ELR (cell line): ENCODE results near the gene PACS2.

Experiments
- DNase-seq: peaks from one replicate; pipeline ENCODE4 v3.0.0-alpha.2; 2015; ENCODE audit warnings: low read depth

PACS2 gene

DNA sequence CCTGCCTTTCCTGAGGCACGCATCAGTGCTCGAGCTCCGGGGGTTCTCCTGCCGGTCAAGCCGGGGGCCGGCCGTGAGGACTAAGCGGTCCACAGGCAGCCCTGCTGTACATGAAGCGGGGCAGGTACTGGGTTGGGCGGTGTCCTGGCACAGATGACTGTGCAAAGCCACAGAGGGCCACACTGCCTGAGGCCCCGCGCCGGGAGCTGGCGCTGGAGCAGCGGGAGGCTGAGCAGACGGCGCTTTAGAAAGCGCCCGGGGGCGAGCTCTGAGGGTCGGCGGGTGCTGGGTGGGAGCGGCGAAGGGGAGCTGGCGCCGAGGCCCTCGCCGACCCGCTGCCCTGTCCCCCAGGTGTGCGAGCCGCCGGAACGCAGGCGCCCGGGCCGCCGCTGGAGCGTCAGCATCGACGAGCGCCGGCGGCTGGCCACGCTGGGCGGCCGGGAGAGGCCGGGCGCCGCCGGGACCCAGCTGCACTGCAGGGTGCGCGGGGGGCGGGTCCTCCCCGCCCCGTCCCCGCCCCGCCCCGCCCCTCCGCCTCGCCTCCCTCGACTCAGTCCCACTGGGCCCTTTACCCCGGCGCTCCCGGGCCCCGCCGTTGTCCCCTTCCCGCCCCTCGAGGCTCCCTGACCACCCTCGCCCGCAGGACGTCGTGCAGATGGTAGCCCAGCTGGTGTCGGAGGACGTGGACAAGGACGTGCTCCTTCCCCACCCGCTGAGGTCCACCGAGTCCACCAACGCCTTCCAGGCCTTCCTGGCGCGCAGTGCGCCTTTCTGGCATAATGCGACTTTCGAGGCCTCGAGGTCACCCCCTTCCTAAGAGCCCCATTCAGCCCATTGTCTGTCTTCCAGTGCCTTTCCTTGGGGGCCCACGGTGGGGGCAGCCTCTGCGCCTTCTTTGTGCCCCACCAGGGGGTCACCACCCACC is 96.7 kb downstream of the PACS2 start:
- peak; percentile 67 for DNase-seq

DNA sequence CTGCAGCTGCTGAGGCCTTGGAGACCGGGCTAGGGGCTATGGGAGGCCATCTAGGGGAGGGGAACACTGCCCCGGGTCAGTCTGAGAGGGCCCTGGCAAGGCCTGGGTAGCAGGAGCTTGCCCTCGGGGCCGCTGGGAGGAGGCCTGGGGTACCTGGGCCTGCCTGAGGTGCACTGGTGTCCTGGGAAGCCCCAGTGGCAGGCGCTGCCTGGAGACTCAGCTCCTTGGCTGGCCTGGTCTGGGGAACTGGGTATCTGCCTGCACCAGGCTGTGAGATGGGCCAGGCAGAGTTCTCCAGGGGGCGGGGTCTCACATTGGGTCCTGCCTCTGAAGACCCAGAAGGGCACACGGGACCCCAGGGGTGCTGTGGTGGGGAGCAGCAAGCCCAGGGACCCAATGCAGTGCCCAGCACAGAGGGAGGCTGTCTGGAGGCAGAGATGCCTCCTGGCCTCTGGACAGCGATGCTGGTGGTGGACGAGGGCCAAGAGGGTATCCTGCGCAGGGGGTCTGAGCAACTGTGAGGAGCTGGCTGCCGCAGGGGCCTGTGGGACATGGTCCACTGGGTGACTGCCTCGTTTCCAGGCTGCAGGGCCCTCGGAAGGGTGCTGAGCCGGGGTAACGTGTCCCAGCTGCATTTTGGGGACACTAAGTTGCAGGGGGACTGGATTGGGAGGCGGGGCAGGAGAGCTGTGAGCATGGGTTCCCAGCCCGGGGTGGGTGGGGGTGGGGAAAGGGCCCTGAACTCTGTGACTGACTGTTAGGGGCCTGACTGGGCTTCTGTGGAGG is 97.6 kb downstream of the PACS2 start:
- no peak for DNase-seq

DNA sequence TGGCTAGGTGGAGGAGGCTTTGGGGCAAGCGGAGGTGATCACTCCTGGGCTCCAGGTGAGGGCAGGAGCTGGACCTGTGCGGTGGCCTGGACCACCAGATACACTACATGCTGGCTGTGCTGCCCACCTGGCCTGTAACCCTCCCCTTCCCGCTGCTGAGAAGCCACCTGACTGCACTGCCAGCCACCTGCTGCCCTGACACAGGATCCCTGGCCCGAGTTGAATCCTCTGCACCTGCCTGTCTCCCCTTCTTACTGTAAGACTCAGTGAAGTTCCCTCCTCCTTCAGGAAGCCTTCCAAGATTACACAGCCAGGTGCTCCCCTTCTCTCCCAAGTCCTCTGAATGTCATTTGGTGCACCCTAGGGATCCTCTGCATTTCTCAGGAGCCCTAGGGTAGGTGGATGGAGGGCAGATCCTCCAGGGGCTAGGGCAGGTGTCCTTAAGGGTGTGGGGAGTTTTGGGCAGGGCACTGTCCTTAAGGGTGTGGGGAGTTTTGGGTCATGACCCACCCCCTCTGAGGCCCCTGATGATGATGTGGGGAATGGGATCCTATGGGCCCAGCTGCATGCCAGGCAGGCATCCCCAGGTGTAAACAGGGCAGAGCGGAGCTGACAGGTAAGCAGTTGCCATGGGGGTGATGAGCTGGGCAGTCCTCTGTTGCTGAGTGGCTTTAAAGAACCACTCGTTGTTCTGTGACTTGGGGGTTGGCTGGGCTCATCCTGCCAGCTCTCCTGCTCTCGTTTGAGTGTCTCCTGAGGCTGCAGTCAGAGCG is 98.4 kb downstream of the PACS2 start:
- no peak for DNase-seq

DNA sequence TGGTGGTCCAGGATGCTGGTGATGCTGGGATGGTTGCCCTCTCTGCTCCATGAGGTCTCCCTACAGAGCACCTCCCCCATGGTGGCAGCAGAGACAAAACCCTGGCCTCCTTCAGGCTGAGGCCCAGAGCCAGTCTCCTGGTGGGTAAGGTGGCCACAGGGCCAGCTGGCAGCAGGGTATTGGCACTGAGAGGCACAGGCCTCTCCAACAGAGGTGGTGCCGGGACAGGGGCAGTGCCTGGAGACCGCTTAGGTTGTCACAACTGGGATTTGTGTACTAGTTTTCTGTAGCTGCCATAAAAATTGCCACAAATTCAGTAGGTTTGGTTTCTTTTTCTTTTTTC is 99.0 kb downstream of the PACS2 start:
- DNase-seq, result no peak

DNA sequence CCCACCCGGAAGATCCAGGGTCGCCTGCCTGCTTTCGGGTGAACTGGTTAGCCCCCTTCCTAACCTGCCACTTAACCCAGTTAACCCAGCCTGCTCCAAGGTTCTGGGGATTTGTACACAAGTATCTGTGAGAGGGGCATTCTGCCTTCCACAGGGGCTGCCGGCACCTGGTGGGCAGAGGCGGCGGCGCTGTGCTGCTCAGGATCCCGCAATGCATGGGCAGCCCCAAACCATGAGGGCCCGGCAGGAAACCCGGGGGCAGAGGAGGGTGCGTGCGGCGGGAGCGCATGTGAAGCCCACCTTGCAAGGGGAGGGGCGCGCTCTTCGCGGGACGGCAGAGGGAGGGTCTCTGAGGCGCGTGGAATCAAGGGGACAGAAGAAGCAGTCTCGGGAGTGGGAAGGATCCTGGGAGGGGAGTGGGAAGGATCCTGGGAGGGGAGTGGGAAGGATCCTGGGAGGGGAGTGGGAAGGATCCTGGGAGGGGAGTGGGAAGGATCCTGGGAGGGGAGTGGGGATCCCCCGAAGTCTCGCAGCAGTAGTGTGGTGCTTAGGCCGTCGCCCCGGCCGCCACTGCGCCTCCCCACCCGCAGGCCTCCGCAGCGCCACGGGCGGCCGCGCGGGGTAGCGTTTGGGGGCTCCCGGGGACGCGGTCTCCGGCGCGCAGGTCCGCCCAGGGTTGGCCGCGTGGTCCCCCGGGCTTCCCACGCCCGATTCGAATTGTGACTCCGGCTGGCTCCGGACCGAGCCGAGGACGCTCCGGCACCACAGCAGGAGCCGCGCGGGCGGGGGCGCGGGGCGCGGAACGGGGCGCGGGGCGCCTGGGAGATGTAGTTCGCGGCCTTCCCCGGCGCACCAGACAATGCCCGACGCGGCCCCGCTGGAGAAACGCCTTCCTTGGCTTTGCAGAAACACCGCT is 100.2 kb downstream of the PACS2 start:
- peak; percentile 67 for DNase-seq

DNA sequence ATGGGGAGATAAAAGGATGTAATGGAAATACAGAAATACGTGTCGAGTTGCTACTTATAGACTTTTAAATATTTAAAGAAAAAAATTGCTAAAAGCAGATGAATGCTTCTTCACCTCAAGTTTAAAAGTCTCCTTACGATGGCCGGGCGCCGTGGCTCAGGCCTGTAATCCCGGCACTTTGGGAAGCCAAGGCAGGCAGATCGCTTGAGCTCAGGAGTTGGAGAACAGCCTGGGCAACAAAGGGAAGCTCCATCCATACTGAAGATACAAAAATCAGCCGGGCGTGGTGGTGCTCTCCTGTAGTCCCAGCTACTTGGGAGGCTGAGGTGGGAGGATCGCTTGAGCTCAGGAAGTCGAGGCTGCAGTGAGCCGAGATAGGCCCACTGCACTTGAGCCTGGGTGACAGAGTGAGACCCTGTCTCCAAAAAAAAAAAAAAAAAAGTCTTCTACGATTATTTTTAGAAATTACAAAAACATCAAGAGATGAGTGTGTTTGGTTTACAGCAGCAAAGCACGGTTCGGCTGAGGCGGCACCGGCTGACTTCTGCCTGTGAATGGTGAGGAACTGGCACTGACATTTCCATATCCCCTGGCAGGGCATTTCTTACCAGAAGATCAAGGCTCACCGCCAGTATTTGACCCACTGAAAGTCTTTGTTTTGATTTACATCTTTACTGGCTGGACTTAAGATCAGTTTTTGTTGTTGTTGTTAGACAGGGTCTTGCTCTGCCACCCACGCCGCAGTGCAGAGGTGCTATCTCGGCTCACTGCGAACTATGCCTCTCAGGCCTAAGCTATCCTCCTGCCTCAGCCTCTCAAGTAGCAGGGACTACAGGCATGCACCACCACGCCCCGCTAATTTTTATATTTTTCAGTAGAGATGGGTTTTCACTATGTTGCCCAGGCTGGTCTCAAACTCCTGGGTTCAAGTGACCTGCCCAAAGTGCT is 101.2 kb downstream of the PACS2 start:
- no peak for DNase-seq

DNA sequence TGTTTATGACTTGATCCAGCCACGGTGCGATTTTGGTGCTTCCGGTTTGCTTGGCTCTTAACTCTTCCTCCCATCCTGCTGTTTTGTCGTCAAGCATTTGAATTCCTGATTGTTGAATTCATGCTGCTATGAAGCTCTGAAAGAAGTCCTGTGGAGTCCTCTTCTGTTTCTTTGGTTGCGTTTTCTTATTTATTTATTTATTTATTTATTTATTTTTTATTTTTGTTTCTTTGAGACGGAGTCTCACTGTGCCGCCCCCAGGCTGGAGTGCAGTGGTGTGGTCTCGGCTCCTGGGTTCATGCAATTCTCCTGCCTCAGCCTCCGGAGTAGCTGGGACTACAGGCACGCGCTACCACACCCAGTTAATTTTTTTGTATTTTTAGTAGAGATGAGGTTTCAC is 102.1 kb downstream of the PACS2 start:
- no peak for DNase-seq

DNA sequence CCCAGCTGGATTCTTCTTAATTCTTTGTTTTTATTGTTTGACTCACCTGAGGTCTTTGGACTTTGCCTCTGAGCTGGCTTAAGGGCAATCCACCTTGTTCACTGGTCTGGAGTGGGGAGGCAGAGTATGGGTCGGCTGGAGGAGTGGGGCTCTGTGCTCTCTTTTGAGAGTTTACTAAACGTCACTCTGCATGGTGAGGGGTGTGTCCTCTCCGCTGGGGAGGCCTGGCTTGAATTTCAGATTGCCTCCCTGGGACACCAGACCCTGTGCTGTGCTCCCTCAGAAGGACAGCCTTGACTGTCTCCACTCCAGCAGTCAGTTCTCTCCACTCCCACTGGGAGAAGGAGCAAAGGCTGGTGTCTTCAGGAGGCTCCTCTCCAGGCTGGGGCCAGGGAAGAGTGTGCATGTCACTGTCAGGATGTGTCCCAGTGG is 103.2 kb downstream of the PACS2 start:
- no peak for DNase-seq

DNA sequence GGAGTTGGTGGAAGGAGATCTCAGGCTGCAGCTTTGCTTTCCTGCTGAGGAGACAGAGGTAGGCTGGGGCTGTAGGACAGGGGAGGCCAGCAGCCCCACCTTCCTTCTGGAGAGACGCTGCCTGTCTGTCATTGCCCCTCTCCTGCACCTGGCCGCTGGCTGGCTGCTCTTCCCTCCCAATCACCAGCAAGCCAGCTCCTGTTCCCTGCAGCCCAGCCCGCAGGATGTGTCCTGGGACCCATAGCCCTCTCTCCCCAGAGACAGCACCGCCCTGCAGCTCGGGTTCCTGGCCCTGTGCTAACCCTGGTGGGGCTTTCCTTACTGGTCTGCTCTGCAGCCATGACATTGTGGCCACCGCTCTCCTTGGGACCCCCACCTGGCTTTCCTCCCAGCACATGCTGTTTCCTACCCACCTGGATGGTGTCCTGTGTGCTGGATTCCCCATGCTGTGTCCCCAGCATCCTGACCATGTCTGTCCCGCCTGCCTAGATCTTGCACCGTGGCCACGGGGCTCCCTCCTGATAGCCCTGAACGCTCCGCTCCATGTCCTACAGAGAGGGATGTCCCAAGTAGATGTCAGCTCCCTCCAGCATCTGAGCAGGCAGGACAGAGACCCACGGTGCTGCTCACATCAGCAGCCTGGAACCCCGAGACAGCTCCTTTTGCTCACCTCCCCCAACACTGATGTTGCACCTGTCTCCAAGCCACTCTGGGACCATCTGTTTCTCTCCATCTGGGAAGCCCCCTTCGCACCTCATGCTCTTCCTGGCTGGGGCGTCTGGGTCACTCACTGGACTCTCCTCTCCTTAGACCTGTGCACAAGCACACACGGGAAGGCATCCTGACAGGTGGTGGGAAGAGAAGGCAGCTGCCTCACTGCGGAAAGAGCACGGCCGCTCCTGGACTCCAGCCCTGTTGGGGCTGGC is 104.0 kb downstream of the PACS2 start:
- DNase-seq, result no peak

DNA sequence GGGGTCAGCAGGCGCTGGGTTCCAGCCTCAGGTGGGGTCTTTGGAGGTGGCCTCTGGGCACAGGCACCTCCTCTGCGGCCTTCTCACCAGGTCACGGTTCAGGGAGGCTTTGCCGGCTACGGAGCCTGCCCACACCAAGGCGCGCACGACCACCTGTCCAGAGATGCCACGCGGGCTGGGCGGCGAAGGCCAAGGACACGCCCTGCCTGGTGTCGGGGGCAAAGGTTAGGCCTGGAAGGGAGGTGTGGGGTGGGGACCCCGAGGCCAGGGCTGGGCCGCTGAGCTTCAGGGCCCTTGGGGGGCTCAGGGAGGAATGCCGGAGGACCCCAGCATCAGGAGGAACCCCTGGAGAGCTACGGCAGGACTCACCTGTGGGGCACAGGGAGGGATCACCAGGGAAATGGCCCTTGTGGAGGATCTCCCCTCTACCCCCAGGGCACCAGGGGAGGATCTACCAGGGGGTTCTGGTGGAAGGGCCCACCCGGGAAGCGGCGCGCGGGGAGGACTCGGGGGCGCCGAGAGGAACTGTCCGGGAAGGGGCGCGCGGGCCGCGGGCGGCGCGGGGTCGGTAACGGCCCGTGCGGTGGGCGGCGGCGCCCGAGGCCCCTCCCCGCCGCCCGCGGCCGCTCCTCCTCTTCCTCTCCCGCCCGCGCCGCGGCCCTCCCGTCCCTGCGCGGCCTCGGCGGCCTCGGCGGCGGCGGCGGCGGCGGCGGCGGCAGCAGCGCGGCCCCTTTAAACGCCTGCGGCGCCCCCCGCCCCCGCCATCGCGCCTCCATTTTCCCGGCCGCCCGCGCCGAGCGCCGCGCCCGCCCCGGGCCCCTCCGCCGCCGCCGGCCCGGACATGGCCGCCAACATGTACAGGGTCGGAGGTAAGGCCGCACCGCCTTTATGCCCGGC is 104.9 kb downstream of the PACS2 start, which contains the start of gene MTA1:
TSS of gene MTA1 (plus strand) at position 633 of the 897 bp plus-strand sequence. CDS start at position 842, 209 bp downstream.
- DNase-seq, result peak; percentile 71

DNA sequence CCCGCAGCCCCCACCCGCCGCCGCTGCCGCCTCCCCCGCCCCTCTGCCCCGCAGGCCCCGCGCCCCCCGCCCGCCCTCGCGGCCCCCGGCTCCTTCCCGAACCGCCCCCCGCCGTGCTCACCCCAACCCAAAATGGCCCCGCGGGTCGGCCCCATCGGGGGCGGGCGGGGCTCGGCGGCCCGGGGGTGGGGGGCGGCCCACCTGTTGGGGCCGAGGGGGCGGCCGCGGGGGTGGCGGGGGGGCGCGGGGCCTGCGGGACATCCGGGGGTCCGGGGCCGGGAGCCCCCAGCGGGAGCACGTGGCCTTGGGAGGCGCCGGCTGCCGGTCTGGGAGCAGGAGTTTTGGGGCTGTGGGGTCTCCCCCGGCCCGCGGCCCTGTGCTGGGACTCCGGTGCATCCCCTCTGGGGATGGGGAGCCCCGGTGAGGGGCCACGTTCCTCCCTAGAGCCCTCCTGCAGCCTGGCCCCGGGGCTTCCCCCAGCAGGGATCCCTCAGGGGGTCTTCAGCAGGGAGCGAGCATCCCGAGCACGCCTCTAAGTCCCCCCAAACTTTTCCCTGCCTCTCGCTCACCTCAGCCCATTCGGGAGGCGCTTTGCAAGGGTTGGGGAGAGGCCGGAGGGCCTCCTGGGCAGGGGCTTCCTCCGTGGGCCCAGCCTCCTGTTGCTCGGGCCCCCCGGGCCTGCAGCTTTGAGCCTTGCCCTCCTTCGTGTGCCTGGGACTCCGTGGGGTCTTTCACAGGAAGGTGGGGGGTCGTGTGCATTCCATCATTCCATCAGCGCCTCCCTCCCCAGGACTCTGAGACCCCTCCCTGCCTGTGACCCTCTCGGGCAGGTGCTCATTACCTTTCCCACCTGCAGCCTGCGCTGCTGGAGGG is 105.8 kb downstream of the PACS2 start:
- peak; percentile 19 for DNase-seq

DNA sequence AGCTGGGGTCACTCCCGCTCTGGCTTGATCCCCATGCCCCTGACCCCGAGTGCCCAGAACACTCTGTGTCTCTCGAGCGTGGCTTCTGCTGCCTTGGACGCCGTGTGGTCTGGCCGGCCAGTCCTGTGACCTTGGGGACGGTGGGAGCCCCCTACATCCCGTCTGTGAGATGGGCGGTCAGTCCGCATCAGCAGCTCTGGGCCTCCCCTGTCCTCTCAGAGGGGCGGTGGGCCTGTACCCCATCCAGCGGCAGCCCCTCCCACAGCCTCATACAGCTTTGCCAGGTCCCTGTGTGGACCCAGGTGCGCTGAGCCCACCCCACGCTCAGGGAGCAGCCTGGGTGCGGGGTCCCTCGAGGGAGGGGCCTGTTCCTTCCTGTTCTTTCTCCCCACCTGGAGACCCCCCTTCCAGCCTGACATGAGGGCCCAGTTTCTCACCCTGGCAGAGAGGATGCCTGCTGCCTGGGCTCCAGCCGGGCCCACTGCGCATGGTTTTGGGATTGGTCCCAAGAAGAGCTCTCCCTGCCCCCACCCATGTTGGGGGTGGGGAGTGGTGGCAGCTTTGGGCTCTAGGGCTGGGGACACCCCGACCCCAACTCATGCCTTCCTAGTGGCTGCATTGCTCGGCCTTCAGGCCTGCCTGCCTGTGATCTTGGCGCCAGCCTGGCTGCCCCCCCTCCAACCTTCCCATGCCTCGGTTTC is 106.6 kb downstream of the PACS2 start:
- no peak for DNase-seq

DNA sequence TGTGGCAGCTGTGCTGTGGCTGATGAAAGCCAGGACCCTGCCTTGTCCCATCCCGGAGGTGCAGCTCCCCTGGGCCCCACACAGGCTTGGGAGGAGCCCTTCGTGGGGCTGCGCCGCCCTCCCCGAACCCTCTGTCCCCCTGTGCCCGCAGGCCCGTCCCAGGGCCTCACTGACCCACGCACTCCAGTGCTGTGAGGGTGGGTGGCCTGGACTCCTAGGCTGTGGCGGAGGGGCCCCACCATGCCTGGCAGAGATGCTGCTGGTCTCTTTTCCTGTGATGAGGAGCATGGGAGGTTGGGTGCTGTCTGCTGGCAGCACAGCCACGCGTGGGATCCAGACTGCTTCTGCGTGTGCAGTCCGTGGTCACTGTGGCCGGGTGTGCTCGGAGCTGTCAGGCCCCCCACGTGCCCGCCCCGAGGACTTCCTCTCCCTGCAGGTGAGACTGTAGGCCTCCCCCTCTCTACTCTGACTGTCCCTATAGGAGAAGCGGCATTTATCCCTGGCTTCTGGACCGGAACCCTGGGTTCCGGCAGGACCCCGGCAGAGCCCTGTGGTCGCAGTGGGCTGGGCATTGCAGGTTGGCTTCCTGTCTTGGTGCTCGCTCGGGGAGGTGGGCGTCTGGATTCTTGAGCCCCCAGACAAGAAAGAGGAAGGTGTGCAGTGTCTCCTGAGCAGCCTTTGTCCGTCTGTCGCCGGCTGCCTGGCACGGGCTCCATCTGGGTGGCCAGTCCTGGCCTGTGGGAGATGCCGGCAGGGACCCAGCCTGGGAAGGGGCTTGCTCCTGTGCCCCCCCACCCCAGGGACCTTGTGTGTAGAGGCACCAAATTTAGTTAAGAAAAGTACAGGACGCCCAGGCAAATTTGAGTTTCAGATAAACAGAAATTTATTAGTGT is 107.4 kb downstream of the PACS2 start:
- DNase-seq, result no peak

DNA sequence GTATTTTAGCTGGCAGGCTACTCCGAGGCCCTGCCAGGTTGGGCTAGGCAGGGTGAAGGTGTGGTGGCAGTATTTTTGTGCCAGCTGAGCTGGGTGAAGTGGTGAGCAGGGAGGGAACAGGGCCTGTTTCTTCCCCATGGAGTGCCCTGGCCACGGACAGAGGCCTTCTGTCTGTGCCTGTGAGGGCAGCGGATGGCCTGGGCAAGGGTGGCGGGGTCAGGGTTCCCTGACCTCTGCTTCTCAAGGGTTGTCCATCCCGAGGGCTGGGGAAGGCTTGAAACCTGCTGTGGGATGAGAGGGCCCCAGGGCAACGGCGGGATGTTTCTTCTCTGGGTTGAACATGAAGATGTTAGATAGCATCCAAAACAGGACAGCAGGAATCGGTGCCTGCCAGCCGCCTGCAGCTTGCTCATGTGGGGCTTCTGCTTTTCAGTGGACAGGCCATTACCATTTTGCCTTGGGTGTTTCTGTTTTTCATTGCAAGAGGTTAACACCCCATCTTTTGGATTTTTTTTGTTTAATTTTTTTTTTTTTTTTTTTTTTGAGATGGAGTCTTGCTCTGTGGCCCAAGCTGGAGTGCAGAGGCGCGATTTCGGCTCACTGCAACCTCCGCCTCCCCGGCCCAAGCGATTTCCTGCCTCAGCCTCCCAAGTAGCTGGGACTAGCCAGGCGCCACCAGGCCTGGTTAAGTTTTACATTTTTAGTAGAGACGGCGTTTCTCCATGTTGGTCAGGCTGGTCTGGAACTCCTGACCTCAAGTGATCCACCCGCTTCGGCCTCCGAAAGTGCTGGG is 108.3 kb downstream of the PACS2 start:
- no peak for DNase-seq
